HepG2 (cell line): ENCODE results near the gene IQGAP3. TPM values are rescaled to one million over a fixed set of nuclear protein-coding genes. Genes with fewer than 3 reads are reported as not detected.

Experiments
- ATAC-seq: fragments of 200-7000 bp; cut with Tn5 transposase; 3 replicates; pipeline ENCODE4 v1.9.1; 2020; ENCODE audit warnings: mild to moderate bottlenecking, moderate library complexity
- BruUV-seq: library from RNA; stranded (reverse); fragments of 400-500 nt; replicated peaks from 2 replicates; lab custom pipeline; 2021; lab: Mats Ljungman, UMichigan
- CTCF ChIA-PET: fragments of 300-600 bp; formaldehyde crosslinking; extraction: SDS; loops from one replicate; lab custom pipeline; 2021; ENCODE audit warnings: low total read pairs, inconsistent platforms, low intra/inter-chr PET ratio; lab: Yijun Ruan, JAX
- POLR2A ChIA-PET: fragments of 350-600 bp; sonication (Branson Sonifier 250); formaldehyde crosslinking; loops from one replicate; lab custom pipeline; 2020; ENCODE audit warnings: antibody characterized with exemption, inconsistent platforms; lab: Yijun Ruan, JAX
- DNase-seq: peaks from one replicate; pipeline ENCODE4 v3.0.0-alpha.2; 2015; ENCODE audit warnings: low spot score
- FAIRE-seq: peaks from 3 replicates; lab custom pipeline; 2011; peaks lifted over from hg19 to GRCh38; lab: Jason Lieb, UNC
- H2AFZ ChIP-seq: one replicate; pipeline ENCODE4 v1.6.1; 2011; ENCODE audit warnings: low read length, inconsistent platforms
- H3K27ac ChIP-seq: fragments of 300-600 bp; 3 replicates; pipeline ENCODE4 v1.8.0; 2011; ENCODE audit warnings: mixed run types, mild to moderate bottlenecking, mixed read lengths, low read length, inconsistent platforms; ENCODE audit not compliant: insufficient read depth; ENCODE audit errors: extremely low read length
- H3K27me3 ChIP-seq, 2 experiments: fragments of 200-600 bp in 1 of 2; 2 replicates in 1 of 2; 3 replicates in 1 of 2; pipeline versions ENCODE4 v1.6.0 to v1.8.0; 2011; ENCODE audit warnings: low read length in 2 of 2, mild to moderate bottlenecking in 2 of 2, moderate library complexity in 2 of 2, inconsistent platforms in 1 of 2; ENCODE audit not compliant: insufficient read depth in 2 of 2, control insufficient read depth in 1 of 2
- H3K36me3 ChIP-seq, 2 experiments: fragments of 200-600 bp in 1 of 2; replicated peaks in 1 of 2; 2 replicates in 1 of 2; 3 replicates in 1 of 2; pipeline versions ENCODE4 v1.5.1 to v1.8.0; 2011; ENCODE audit warnings: low read length in 2 of 2, inconsistent platforms in 1 of 2; ENCODE audit not compliant: insufficient read depth in 2 of 2, control insufficient read depth in 1 of 2
- H3K4me1 ChIP-seq: 2 replicates; pipeline ENCODE4 v1.5.1; 2012; ENCODE audit warnings: low read length, inconsistent platforms; ENCODE audit not compliant: insufficient read depth
- H3K4me2 ChIP-seq: 2 replicates; pipeline ENCODE4 v1.6.0; 2011; ENCODE audit warnings: low read depth, low read length, inconsistent platforms
- H3K4me3 ChIP-seq, 3 experiments: fragments of 200-600 bp in 1 of 3; sonication (generic), shearing (Covaris generic) in 1 of 3; replicated peaks in 1 of 3; 2 replicates each; pipeline ENCODE4 v1.5.1; 2011 to 2016; ENCODE audit warnings: low read length in 3 of 3, inconsistent platforms in 2 of 3, low read depth in 2 of 3, mild to moderate bottlenecking in 2 of 3, control low read depth in 1 of 3, mixed read lengths in 1 of 3; ENCODE audit not compliant: insufficient read depth in 1 of 3
- H3K79me2 ChIP-seq: one replicate; pipeline ENCODE4 v1.6.1; 2011; ENCODE audit warnings: low read length, inconsistent platforms; ENCODE audit not compliant: insufficient read depth
- H3K9ac ChIP-seq: 2 replicates; pipeline ENCODE4 v1.6.0; 2011; ENCODE audit warnings: mild to moderate bottlenecking, low read depth, low read length, inconsistent platforms; ENCODE audit not compliant: insufficient read depth
- H3K9me3 ChIP-seq: 2 replicates; pipeline ENCODE4 v1.5.1; 2012; ENCODE audit warnings: mild to moderate bottlenecking, low read length
- H4K20me1 ChIP-seq: 2 replicates; pipeline ENCODE4 v1.6.0; 2011; ENCODE audit warnings: inconsistent platforms, mild to moderate bottlenecking, low read length, moderate library complexity; ENCODE audit not compliant: insufficient read depth
- ETV6 ChIP-seq: sonication (generic); formaldehyde crosslinking; conservative IDR thresholded peaks from 2 replicates; pipeline ENCODE4 v1.4.0; 2020; ENCODE audit warnings: missing genetic modification reagents
- GATAD1 ChIP-seq: IDR thresholded peaks from 2 replicates; pipeline ENCODE4 v1.6.1; 2016; ENCODE audit warnings: missing genetic modification reagents, missing compliant biosample characterization
- HES4 ChIP-seq: sonication (generic); formaldehyde crosslinking; IDR thresholded peaks from 2 replicates; pipeline ENCODE4 v1.9.0; 2021; ENCODE audit warnings: mild to moderate bottlenecking, missing genetic modification reagents, borderline replicate concordance
- HMG20A ChIP-seq: IDR thresholded peaks from 2 replicates; pipeline ENCODE4 v1.6.1; 2016; ENCODE audit warnings: borderline replicate concordance
- KLF11 ChIP-seq: IDR thresholded peaks from 2 replicates; pipeline ENCODE4 v1.6.1; 2016; ENCODE audit warnings: missing compliant biosample characterization
- KLF16 ChIP-seq, 2 experiments: sonication (generic) in 1 of 2; formaldehyde crosslinking in 1 of 2; IDR thresholded peaks; 2 replicates each; pipeline versions ENCODE4 v1.6.1 to v1.8.0; 2016 to 2023; ENCODE audit warnings: missing genetic modification reagents in 2 of 2, missing compliant biosample characterization in 1 of 2
- MIER2 ChIP-seq: IDR thresholded peaks from 2 replicates; pipeline ENCODE4 v1.6.1; 2016; ENCODE audit warnings: missing biosample characterization, missing genetic modification reagents
- MXD4 ChIP-seq: IDR thresholded peaks from 2 replicates; pipeline ENCODE4 v1.6.1; 2016; ENCODE audit warnings: mild to moderate bottlenecking, missing biosample characterization, missing genetic modification reagents
- PITX1 ChIP-seq: sonication (generic); formaldehyde crosslinking; IDR thresholded peaks from 2 replicates; pipeline ENCODE4 v1.5.1; 2020; ENCODE audit warnings: mild to moderate bottlenecking, missing genetic modification reagents
- SAP130 ChIP-seq: IDR thresholded peaks from 2 replicates; pipeline ENCODE4 v1.6.1; 2016; ENCODE audit warnings: low read depth
- SIX4 ChIP-seq: sonication (generic); formaldehyde crosslinking; IDR thresholded peaks from 2 replicates; pipeline ENCODE4 v1.4.0; 2020; ENCODE audit warnings: missing genetic modification reagents
- TBX3 ChIP-seq: fragments of 450-650 bp; IDR thresholded peaks from 2 replicates; pipeline ENCODE4 v1.6.1; 2017; ENCODE audit warnings: antibody characterized with exemption, mild to moderate bottlenecking, inconsistent platforms, borderline replicate concordance
- TMF1 ChIP-seq: sonication (generic); formaldehyde crosslinking; IDR thresholded peaks from 2 replicates; pipeline ENCODE4 v1.8.1; 2022; ENCODE audit warnings: low read depth, missing genetic modification reagents
- ZC3H13 ChIP-seq: sonication (generic); formaldehyde crosslinking; IDR thresholded peaks from 2 replicates; pipeline ENCODE4 v1.8.1; 2023; ENCODE audit warnings: mild to moderate bottlenecking, missing genetic modification reagents, moderate library complexity
- ZFAT ChIP-seq: sonication (generic); formaldehyde crosslinking; conservative IDR thresholded peaks from 2 replicates; pipeline ENCODE4 v1.8.1; 2023; ENCODE audit warnings: missing genetic modification reagents, inconsistent platforms
- ZNF615 ChIP-seq: sonication (generic); formaldehyde crosslinking; IDR thresholded peaks from 2 replicates; pipeline ENCODE4 v1.5.0; 2020; ENCODE audit warnings: mild to moderate bottlenecking, missing genetic modification reagents, borderline replicate concordance
- ZNF891 ChIP-seq: sonication (generic); formaldehyde crosslinking; IDR thresholded peaks from 2 replicates; pipeline ENCODE4 v1.5.0; 2020; ENCODE audit warnings: mild to moderate bottlenecking, missing genetic modification reagents
- WGBS: methylation state at CpG from one replicate; pipeline ENCODE4 v1.1.6; 2017; ENCODE audit warnings: low lambda C conversion rate; 5-methylcytosine and 5-hydroxymethylcytosine counted together
- in situ Hi-C: cut with HindIII; loops from 2 replicates; pipeline ENCODE4 v1.10.0; 2017; ENCODE audit warnings: low pct_unique_long_range_greater_than_20kb; ENCODE audit not compliant: extremely low pct_ligation_motif_present
- intact Hi-C: fragments of 100-400 bp; cut with micrococcal nuclease; formaldehyde crosslinking; loops from one replicate; pipeline ENCODE4 v1.10.0; 2022; ENCODE audit not compliant: unreplicated experiment
- polyA plus RNA-seq, 8 experiments: library from polyadenylated mRNA; depleted of rRNA in 3 of 8; stranded (reverse) in 7 of 8; unstranded in 1 of 8; fragments of >200 nt; fragmentation: Illumina TruSeq in 4 of 8; extraction: Trizol in 4 of 8; gene quantifications; 2 replicates each; pipeline versions ENCODE4 v1.2.1 to v1.2.3, GENCODE V29; 2011 to 2016; ENCODE audit warnings: low read depth in 4 of 8, missing spikeins in 1 of 8, mixed read lengths in 1 of 8; ENCODE audit not compliant: insufficient read depth in 1 of 8
- total RNA-seq, 5 experiments: library from RNA; depleted of rRNA; stranded (reverse); fragments of >200 nt; fragmentation: Illumina TruSeq; extraction: Trizol; gene quantifications; 2 replicates each; pipeline ENCODE4 v1.2.3, GENCODE V29; 2016; ENCODE audit warnings: low read depth in 1 of 5
- TF ChIP-seq, protein P1 (sequence below): IDR thresholded peaks from 2 replicates; pipeline ENCODE4 v1.6.1; 2012; ENCODE audit warnings: low read length, improper control_type of control experiment

IQGAP3 gene
- total and polyA plus RNA-seq, 2 of the 13 experiments (the other 11 are each of a cell fraction or from before 2014, with no cell fraction given), result 13.5 to 14.1 TPM

DNA sequence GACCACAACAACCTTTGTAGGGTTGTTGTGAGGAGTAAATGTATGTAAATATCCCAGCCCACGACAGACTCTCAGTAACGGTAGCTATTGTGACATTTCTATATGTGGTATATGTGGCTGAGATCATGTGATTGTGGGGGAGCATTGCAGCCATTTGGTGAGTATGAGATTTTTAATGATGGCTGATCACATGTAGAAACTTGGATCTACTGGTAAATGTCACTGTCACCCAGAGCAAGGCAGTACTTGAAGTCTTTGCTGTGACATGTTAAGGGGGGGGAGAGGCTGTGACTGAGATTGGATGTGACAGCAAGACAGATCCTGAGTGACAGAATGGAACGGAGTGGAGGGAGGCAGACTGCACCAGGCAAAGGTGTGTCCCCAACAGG, 47.9 kb downstream of the IQGAP3 start:
- no peak overlapping the region for H3K4me2 ChIP-seq
- ChIA-PET POLR2A (no interaction called here), CTCF (no interaction called here)
- H3K9me3 ChIP-seq, result no peaks in the 10 kb centered on the region
- H3K4me3 ChIP-seq, result no peak overlapping the region
- H3K79me2 ChIP-seq, result no peaks in the 10 kb centered on the region
- ATAC-seq, result no peak
- H4K20me1 ChIP-seq, result no peaks in the 10 kb centered on the region
- FAIRE-seq, result no peak
- no peak overlapping the region for H2AFZ ChIP-seq
- H3K27ac ChIP-seq, result no peak overlapping the region
- DNase-seq, result no peak
- H3K4me1 ChIP-seq, result peaks cover 10% of the 10 kb centered on the region
- 93% methylated on average over 3 of the region's 3 CpGs for WGBS
- H3K27me3 ChIP-seq, result no peaks in the 10 kb centered on the region
- no TSS peak for BruUV-seq
- intact Hi-C loops, result no loop called here
- TF ChIP-seq PITX1 (CRISPR knock-in tag), result no peak
- TF ChIP-seq GATAD1 (CRISPR knock-in tag), result no peak
- TF ChIP-seq MIER2 (CRISPR knock-in tag), result no peak
- no peak for TF ChIP-seq TBX3
- TF ChIP-seq MXD4 (CRISPR knock-in tag), result no peak
- no peak for TF ChIP-seq ZNF891
- TF ChIP-seq ETV6, result no peak
- no peak for TF ChIP-seq SIX4 (CRISPR knock-in tag)
- TF ChIP-seq ZC3H13 (CRISPR knock-in tag), result no peak
- TF ChIP-seq KLF11 (CRISPR knock-in tag), result no peak
- H3K36me3 ChIP-seq, result peaks cover 1 to 12% of the 10 kb centered on the region in 2 experiments; a peak in 3 of 5 replicates
- no peak overlapping the region for H3K9ac ChIP-seq
- in situ Hi-C loops, result no loop called here

DNA sequence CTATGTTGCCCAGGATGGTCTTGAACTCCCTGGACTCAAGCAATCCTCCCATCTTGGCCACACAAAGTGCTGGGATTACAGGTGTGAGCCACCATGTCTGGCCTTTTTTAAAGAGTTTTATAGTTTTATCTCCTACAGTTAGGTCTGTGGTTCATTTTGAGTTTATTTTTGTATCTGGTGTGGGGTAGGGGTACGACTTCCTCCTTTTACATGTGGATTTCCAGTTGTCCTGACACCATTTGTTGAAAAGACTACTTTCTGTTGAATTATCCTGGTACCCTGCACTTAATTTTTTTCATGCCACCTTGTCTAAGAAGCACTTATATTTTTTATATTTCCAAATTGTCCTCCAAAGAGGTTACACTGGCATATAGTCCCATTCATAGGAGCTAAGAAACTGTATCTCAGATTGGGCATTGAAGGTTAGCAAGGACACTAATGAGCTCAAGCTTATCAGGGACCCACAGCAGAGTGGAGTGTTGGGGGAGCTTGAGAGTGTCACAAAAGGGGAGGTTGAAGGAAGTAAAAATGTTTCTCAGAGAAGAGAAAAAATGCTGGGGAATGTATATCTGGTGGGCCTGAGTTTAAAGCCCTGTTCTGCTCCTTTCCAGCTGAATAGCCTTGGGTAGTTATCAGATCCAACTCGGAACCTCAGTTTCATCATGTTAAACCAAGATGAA, 48.4 kb downstream of the IQGAP3 start:
- ATAC-seq (no peak), FAIRE-seq (no peak), DNase-seq (no peak)
- in situ Hi-C loops (no loop called here), intact Hi-C loops (no loop called here)
- no peaks in the 10 kb centered on the region for H3K9me3 ChIP-seq
- H4K20me1 ChIP-seq, result no peaks in the 10 kb centered on the region
- no peak overlapping the region for H3K4me2 ChIP-seq
- peaks cover 10% of the 10 kb centered on the region for H3K4me1 ChIP-seq
- H3K27me3 ChIP-seq, result no peaks in the 10 kb centered on the region
- no peak overlapping the region for H3K9ac ChIP-seq
- no peaks in the 10 kb centered on the region for H3K79me2 ChIP-seq
- peaks cover 1 to 7% of the 10 kb centered on the region in 2 experiments; a peak in 3 of 5 replicates for H3K36me3 ChIP-seq
- ChIA-PET POLR2A (no interaction called here), CTCF (no interaction called here)
- no peak overlapping the region for H3K4me3 ChIP-seq
- 96% methylated on average over 2 of the region's 2 CpGs for WGBS
- H2AFZ ChIP-seq, result no peak overlapping the region
- no TSS peak for BruUV-seq
- no peak overlapping the region for H3K27ac ChIP-seq
- TF ChIP-seq HES4, result no peak
- TF ChIP-seq ZNF615 (CRISPR knock-in tag), result no peak
- TF ChIP-seq, protein P1, sequence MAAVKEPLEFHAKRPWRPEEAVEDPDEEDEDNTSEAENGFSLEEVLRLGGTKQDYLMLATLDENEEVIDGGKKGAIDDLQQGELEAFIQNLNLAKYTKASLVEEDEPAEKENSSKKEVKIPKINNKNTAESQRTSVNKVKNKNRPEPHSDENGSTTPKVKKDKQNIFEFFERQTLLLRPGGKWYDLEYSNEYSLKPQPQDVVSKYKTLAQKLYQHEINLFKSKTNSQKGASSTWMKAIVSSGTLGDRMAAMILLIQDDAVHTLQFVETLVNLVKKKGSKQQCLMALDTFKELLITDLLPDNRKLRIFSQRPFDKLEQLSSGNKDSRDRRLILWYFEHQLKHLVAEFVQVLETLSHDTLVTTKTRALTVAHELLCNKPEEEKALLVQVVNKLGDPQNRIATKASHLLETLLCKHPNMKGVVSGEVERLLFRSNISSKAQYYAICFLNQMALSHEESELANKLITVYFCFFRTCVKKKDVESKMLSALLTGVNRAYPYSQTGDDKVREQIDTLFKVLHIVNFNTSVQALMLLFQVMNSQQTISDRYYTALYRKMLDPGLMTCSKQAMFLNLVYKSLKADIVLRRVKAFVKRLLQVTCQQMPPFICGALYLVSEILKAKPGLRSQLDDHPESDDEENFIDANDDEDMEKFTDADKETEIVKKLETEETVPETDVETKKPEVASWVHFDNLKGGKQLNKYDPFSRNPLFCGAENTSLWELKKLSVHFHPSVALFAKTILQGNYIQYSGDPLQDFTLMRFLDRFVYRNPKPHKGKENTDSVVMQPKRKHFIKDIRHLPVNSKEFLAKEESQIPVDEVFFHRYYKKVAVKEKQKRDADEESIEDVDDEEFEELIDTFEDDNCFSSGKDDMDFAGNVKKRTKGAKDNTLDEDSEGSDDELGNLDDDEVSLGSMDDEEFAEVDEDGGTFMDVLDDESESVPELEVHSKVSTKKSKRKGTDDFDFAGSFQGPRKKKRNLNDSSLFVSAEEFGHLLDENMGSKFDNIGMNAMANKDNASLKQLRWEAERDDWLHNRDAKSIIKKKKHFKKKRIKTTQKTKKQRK, result no peak
- TF ChIP-seq TMF1 (CRISPR knock-in tag), result no peak
- no peak for TF ChIP-seq ZFAT (CRISPR knock-in tag)
- no peak for TF ChIP-seq HMG20A (CRISPR knock-in tag)
- TF ChIP-seq KLF16 (CRISPR knock-in tag; IDR thresholded peaks at IDR 0.05), result no peak
- no peak for TF ChIP-seq SAP130 (CRISPR knock-in tag)
